Activated T-cell treated with anti-CD3 and anti-CD28 coated beads for 48 hours (primary cell): Measurements from ENCODE around the gene CATSPERB.
"Not testable (repeated sequence)": the region's sequence is repeated elsewhere in the genome, so short reads cannot be mapped to it uniquely, and the experiment has no call there.

Source experiments
- DNase-seq: peaks from one replicate; pipeline ENCODE4 v3.0.0-alpha.2; 2020; ENCODE audit warnings: low read depth

CATSPERB gene

DNA sequence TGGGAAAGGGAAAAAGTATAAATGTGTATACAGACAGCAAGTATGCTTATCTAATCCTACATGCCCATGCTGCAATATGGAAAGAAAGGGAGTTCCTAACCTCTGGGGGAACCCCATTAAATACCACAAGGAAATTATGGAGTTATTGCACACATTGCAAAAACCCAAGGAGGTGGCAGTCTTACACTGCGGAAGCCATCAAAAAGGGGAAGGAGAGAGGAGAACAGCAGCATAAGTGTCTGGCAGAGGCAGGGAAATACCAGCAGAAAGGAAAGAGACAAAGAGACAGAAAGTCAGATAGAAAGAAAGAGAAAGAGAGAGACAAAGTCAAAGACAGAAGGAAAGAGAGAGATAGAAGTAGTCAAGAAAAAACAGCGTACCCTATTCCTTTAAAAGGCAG is 64.8 kb downstream of the CATSPERB start:
- not testable (repeated sequence) for DNase-seq

DNA sequence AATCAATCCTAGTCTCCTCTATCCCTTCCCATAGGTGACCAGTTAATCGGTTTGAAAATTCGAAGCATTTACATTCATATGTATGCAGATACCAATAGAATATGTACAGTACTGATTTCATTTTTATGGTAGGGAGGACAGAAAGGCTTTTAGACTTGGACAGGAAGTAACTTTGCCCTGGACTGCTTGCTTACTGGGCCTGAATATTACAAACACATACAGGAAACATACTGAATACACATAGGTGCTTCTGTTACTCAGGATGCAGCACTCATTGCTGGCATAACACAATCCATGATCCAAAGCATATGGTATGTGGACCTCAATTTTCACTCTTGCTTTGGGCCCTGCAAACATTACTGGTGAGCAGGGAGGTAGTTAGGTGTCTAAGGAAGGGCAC is 71.1 kb downstream of the CATSPERB start:
- DNase-seq = no peak

DNA sequence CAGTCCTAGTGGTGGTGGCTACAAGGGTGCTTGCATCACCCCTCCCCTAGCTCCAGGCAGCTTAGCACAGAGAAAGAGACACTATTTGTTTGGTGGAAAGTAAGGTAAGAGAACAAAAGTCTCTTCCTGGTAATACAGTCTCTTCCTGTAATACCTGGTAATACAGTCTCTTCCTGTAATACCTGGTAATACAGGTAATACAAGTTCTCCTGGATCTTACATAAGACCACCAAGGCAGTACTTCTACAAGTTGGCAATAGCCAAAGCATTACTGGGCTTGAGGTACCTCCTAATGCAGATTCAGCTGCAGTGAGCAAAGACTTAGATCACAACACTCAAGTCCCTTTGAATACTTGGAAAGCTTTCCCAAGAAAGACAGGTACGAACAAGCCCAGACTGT is 77.0 kb downstream of the CATSPERB start:
- no peak for DNase-seq

DNA sequence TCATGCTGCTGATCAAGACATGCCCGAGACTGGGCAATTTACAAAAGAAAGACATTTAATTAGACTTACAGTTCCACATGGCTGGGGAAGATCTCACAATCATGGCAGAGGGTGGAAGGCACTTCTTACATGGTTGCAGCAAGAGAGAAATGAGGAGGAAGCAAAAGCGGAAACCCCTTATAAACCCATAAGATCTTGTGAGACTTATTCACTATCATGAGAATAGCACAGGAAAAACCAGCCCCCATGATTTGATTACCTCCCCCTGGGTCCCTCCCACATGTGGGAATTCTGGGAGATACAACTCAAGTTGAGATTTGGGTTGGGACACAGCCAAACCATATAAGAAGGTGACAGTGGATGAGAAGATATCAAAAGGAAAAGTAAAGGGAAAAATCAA is 78.4 kb downstream of the CATSPERB start:
- DNase-seq = no peak

GRCh38 chr14:91649930-91650329 is 82.0 kb downstream of the CATSPERB start:
- DNase-seq = no peak

GRCh38 chr14:91647856-91648255 is 84.0 kb downstream of the CATSPERB start:
- no peak for DNase-seq

GRCh38 chr14:91636604-91637003 is 95.3 kb downstream of the CATSPERB start:
- no peak for DNase-seq

- DNase-seq = no peak
Observed at GRCh38 chr14:91624757-91625156, 107.1 kb downstream of the CATSPERB start.

DNA sequence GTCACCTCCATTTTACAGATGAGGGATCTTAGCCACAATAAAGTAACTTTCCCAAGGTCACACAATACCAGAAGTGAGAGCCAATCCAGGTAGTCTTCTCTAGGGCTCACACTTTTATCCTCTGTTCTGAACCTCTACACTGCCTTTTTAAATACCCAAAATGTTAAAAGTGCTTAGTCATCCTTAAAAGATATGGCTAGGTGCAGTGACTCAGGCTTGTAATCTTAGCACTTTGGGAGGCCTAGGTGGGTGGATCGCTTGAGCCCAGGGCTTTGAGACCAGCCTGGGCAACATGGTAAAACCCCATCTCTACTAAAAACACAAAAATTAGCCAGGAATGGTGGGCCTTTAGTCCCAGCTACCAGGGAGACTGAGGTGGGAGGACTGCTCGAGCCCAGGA is 117.7 kb downstream of the CATSPERB start:
- DNase-seq = no peak

DNA sequence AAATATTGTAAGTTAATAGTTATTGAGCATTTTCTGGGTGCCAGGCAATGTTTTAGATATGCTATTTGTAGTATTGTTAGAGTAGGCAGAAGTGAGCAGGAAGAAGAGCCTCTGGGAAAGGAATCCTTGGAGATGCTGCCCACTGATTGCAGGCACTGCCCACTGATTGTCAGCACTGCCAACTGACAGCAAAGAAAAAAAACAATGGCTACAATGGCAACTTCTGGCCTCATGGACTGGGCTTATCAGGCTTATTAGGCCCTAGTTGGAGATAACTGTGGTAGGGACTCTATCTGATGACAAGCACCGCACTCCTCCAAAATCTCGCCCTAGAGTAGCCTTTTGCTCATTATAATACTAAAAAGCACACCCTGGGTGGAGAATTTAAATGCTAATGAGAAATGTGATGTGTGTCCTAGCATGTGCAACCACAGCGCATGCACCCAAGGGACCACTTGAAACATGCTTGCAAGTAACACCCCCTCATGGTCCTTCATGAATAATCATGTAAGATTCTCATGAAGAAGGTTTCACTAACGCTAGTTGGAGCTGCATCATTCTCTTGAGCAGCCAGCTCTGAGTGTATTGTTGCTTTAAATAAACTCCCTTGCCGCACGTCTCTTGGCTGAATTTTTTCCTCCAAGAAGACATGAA is 118.3 kb downstream of the CATSPERB start:
- DNase-seq = no peak

DNA sequence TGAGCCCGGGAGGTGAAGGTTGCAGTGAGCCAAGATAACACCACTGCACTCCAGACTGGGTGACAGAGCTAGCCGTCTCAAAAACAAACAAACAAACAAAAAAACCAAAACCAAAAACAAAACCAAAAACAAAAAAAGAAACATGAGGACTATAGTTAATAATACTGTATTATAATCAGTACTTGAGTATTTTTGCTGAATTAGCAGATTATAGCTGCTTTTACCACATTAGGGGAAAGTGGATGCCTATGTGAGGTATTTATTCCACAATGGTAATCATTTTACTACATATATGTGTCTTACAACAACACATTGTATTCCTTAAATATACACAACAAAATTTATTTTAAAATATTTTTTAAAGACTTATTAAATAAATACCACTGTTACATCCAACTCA is 120.4 kb downstream of the CATSPERB start:
- DNase-seq = no peak

GRCh38 chr14:91609161-91609560 is 122.7 kb downstream of the CATSPERB start:
- no peak for DNase-seq

DNA sequence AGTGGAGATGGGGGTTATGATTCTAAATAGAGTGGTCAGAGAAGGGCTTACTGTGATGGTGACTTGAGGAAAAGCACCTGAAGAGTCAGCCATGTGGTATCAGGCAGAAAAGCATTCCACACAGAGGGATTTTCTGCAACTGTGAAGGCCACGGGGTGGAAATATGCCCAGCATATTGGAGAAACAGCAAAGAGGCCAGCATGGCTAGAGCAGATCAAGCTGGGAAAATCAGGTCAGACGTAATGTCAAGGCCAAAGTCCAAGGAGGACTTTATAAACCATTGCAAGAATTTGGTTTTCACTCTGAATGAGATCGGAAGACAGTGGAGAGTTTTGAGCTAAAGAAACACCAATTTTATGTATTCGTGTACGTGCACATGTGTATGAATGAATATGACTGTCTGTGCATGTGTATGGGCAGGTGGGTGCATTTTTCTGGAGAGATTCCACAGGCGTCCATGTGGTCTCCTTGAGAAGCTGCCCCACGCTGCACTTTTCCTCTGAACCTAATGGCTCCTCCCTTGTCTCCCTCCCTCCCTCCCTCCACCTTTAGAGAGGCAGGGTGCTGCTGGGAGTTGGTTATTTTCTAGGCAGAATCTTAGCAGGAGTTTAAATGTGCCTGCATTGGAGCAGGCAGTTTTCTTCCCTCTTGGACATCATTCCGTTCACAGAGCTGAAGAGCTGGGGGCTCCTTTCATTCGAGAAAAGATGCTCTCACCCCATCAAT is 124.4 kb downstream of the CATSPERB start:
- DNase-seq = no peak

- DNase-seq = no peak
Observed at GRCh38 chr14:91606851-91607250, 125.0 kb downstream of the CATSPERB start.

DNA sequence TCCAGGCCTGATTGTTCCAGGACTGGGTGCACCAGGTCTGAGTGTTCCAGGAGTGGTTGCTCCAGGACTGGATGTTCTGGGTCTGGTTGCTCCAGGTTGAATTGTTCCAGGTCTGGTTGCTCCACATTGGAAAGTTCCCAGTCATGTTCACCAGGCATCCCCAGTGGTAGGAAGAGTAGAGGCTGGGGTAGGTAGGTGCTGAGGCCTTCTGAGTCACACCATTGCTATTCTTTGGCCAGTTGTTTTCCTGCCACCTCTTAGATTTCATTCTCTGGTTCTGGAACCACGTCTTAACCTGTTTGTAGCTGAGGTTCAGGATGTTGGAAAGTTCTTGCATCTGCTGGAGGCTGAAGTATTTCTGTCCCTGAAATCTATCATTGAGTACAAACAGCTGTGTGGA is 127.3 kb downstream of the CATSPERB start:
- DNase-seq = not testable (repeated sequence)

DNA sequence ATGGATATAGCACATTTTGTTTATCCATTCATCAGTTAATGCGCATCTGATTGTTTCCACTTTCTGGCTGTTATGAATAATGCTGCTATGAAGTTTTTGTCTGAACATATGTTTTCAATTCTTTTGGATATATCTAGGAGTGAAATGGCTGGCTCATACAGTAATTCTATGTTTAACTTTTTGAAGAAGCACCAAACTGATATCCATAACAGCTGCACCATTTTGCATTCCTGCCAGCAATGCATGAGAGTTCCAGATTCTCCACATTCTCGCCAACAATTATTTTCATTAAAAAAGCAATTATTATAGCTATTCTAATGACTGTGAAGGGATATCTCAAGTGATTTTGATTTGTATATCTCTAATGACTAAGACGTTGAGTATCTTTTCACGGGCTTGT is 131.9 kb downstream of the CATSPERB start:
- DNase-seq = no peak

- no peak for DNase-seq
Observed at GRCh38 chr14:91595736-91596135, 136.2 kb downstream of the CATSPERB start.

DNA sequence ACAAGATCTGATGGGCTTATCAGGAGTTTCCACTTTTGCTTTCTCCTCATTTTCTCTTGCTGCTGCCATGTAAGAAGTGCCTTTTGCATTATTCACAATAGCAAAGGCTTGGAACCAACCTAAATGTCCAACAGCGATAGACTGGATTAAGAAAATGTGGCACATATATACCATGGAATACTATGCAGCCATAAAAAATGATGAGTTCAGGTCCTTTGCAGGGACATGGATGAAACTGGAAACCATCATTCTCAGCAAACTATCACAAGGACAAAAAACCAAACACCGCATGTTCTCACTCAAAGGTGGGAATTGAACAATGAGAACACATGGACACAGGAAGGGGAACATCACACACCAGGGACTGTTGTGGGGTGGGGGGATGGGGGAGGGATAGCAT is 137.9 kb downstream of the CATSPERB start:
- DNase-seq = not testable (repeated sequence)

DNA sequence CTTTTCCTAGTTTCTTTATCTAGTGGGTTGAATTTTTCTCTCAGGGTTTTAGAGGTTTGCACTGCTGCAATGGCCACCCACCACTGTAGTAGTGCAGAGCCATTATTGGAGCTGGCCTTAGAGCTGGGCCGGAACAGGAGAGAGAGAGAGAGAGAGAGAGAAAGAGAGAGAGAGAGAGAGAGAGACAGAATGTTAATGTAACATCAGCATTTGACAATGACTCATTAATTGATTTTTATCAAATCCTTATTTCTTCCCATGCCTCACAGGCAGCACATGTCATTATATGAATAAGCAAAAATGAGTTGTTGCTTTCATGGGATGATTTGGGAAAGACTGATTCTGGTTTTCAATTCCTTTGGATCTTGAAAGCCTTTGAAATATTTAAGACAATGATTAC is 145.5 kb downstream of the CATSPERB start:
- no peak for DNase-seq

DNA sequence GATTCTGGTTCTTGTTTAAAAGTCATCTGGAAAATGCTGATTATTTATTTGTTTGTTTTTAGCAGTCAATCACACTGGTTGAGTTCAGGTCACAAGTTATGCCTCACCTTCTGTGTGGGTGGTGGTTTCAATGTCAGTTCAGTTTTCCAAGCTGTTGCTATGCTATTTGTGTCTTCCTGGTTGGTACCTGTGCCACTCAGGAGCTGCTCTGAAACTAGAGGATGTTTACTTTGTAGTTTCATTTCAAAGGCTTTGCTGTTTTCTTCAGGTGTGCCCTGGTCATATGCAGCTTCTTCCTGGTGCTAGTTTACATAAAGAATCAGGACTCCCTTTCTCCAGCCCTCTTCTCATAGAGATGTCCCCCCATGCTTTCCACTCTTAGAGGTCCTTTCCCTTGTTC is 146.0 kb downstream of the CATSPERB start:
- DNase-seq = no peak

- no peak for DNase-seq
Observed at GRCh38 chr14:91582761-91583160, 149.1 kb downstream of the CATSPERB start.

DNA sequence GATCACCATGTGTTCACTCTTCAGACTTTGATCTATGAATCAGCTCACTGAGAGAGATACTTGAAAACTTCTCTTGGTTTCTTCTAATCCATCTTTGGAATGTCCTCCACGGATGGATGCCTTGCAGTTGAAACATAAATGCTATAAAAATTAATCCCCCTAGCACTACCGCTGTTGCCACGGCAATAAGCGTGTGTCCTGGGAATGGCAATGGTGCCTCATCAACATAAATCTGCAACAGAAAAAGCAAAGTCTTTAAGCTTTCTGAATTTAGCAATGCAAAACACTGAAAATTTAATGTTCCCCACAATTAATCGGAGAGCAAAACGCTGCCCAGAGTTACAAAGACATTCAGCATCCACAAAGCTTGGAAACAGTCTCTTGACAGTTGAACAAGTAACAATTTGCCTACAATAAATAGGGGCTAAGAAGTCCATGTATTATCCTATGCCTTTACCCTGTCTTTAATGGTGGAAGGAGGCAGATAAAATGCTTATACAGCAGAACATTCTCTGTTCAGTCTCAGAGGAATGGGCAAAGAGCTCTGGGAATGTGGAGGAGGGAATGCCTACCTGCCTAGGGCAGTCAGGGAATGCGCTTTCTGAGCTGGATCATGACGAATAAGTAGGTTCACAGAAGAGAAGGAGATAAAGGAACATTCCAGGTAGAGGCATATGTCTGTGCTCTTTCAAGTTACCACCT is 150.9 kb downstream of the CATSPERB start:
- DNase-seq = no peak

- no peak for DNase-seq
Observed at GRCh38 chr14:91577632-91578233, 154.2 kb downstream of the CATSPERB start.
